ENCODE results near the gene C16orf86. TPM values are rescaled to one million over a fixed set of nuclear protein-coding genes. Genes with fewer than 3 reads are reported as not detected.
"Not testable (repeated sequence)": the region's sequence is repeated elsewhere in the genome, so short reads cannot be mapped to it uniquely, and the experiment has no call there.

Gene C16orf86
- total RNA-seq, 1 donor from 2014 or later = 5.6 TPM

DNA sequence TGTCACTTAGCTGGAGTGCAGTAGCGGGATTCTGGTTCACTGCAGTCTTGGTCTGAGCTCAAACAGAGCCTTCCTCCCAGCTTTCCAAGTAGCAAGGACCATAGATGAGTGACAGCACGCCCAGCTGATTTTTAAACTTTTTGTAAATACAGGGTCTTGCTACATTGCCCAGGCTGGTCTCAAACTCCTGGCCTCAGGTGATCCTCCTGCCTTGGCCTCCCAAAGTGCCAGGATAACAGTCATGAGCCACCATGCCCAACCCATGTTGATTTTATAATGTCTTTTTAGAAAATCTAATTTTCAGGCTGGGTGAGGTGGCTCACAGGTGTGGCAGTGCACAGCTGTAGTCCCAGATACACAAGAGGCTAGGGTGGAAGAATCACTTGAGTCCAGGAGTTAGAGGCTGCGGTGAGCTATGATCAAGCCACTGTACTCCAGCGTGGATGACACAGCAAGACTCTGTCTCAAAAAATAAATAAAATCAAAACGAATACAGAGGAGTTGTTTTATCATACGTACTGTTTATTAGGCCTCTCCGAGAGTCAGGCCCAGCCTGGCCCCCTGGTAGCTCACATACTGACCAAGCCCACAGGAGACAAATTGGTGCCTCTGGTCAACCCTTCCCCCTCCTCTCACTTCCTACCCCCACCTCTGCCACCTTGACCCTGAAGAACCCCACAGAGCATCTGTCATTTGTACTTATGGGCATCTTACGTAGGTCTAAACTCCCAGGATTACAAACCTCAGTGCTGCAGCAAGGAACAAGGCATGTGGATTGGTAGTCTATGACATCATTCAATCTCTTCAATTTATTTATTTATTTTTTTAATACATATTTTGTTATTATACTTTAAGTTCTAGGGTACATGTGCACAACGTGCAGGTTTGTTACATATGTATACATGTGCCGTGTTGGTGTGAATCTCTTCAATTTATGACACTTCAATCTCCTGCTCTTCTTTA, 13.6 kb downstream of the C16orf86 start:
- intact Hi-C loops (cut with DNase I) = no loop called here
- no peak for DNase-seq (ENCODE audit: low spot score)

- DNase-seq (ENCODE audit: low spot score) = no peak
- intact Hi-C loops (cut with DNase I) = no loop called here
These were observed 17.2 kb downstream of the C16orf86 start for GRCh38 chr16:67683767-67684166.

- intact Hi-C loops (cut with DNase I) = no loop called here
These were observed 18.9 kb downstream of the C16orf86 start for GRCh38 chr16:67685388-67686112.

GRCh38 chr16:67693517-67694285, 27.1 kb downstream of the C16orf86 start:
- intact Hi-C loops (cut with DNase I); DNase-seq (ENCODE audit: low spot score): not testable (repeated sequence)

More at GRCh38 chr16:67685388-67686112, 18.9 kb downstream of the C16orf86 start:
- no peak for DNase-seq (ENCODE audit: low spot score)

DNA sequence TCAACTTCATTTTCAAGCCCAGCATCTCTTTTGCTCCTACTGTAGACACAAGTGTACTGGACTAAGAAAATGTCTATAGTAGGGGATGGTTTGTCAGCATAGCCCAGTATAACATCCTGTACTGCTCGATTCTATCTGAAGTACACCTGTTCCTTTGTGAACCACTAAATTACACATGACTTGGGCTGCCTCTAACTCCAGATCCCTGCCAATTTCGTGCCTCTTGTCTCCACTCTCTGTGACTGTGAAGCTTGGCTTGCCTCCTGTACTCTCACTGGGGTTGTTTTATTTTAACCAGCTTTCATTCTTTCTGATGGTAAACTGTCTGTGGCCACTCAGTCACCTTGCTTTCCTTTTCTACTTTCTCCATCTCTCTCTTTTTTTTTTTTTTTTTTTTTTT, 28.0 kb downstream of the C16orf86 start:
- DNase-seq (ENCODE audit: low spot score) = no peak
- intact Hi-C loops (cut with DNase I) = no loop called here

DNA sequence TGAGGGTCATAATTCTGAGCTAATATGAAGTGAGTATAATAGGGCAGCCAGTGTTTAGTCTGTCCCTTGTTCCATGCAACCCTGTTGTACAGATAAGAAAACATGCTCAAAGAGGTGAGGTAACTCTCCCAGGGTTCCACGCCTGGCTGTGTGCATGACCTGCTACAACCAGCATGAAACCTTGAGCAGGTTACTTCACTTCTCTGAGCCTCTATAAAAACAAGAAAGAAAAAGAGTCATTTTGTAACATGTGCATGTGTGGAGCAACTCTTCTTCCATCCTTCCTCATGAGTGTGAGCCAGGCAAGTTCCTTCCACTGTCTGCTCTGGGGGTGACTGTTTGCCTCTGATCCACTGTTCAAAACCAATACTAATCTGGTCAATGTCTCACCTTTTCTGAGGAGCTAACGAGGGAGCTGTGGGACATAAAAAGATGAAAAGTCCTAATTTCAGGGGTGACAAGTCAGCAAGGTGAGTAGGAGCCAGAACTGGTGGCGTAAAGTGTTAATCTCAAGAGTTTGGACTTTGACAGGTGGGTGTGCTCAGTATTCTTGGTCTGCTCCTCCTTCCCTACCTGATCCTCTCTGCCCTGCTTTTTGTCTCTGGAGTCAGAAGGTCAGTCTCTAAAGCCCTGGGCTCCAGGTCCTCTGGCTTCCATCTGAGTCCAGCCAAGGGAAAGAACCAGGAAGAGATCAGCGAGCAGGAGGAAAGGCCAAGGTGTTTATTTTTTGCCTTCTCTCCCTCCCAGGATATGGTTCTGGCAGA, 31.0 kb downstream of the C16orf86 start:
- no peak for DNase-seq (ENCODE audit: low spot score)
- intact Hi-C loops (cut with DNase I) = no loop called here

- DNase-seq (ENCODE audit: low spot score) = no peak
- intact Hi-C loops (cut with DNase I) = no loop called here
These were observed 32.7 kb downstream of the C16orf86 start for GRCh38 chr16:67699265-67699664.

DNA sequence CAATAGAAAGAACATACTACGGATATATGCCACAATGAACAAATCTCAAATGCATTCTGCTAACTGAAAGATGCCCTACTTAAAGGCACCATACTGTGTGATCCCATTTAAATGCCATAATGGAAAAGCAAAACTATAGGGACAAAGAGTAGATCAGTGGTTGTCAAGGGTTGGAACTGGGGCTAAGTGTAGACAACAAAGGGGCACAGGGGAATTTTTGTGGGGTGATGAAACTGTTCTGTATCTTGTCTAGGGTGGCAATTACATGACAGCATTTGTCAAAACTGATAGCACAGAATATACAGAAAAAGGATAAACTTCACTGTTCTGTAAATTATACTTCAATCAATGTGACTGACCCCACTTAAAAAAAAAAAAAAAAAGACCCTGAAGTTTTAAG, 34.8 kb downstream of the C16orf86 start:
- DNase-seq (ENCODE audit: low spot score) = no peak

GRCh38 chr16:67702130-67702529, 35.5 kb downstream of the C16orf86 start:
- intact Hi-C loops (cut with DNase I) = no loop called here
- DNase-seq (ENCODE audit: low spot score) = no peak

More for the DNA sequence above, 34.8 kb downstream of the C16orf86 start:
- intact Hi-C loops (cut with DNase I) = no loop called here

DNA sequence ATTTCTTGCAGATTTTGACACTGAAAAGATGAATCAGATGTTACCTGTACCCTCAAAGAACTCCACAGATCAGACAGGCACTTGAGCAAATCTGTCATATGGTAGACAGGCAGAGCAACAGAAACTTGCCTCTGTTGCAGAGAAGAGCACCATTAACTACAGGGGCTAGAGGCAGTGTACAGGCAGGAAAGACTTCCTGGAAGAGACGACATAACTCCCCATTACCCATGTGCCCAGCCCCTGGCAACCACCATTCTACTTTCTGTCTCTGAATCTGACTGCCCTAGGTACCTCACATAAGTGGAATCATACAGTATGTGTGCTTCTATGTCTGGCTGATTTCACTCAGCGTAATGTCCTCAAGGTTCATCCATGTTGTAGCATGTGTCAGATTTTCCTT, 37.0 kb downstream of the C16orf86 start:
- no peak for DNase-seq (ENCODE audit: low spot score)
- intact Hi-C loops (cut with DNase I) = no loop called here

- no peak for DNase-seq (ENCODE audit: low spot score)
- intact Hi-C loops (cut with DNase I) = no loop called here
These were observed 37.5 kb downstream of the C16orf86 start for GRCh38 chr16:67704110-67704509.

- intact Hi-C loops (cut with DNase I) = no loop called here
- DNase-seq (ENCODE audit: low spot score) = no peak
These were observed 40.6 kb downstream of the C16orf86 start for GRCh38 chr16:67707210-67707609.

DNA sequence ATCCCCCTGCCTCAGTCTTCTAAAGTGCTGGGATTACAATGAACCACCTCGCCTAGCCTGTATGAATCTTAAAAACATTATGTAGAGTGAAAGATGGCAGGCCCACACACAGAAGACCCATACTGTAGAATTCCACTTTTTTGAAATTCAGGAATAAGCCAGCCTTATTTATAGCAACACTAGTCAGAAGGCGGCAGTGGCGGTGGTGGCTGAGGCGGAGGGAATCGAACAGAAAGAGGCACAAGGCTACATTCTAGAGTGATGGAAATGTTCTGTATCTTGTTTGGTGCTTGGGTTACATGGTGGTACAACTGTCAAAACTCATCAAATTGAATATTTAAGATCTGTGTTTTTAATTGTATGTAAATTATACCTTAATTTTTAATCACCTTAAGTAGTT, 41.2 kb downstream of the C16orf86 start:
- intact Hi-C loops (cut with DNase I) = no loop called here
- DNase-seq (ENCODE audit: low spot score) = no peak

DNA sequence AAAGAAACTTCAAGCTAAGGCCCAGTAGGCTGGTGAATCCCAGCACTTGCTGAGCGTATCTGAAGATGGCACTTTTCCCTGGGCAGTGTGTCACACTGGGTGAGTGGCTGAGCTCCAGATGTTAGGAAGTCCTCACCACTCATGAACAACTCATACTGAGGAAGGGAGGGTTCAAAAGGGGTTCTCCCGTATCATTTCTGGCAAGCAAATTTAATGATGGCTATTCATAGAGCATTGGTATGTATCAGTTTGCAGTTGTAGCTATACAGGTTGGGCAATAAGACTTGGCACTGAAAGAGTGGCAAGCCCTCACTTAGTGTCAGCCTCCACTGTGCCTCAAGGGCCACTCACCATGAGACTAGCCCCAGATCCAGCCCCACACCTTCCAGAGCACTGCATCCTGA, 41.8 kb downstream of the C16orf86 start:
- DNase-seq (ENCODE audit: low spot score) = no peak
- intact Hi-C loops (cut with DNase I) = no loop called here

DNA sequence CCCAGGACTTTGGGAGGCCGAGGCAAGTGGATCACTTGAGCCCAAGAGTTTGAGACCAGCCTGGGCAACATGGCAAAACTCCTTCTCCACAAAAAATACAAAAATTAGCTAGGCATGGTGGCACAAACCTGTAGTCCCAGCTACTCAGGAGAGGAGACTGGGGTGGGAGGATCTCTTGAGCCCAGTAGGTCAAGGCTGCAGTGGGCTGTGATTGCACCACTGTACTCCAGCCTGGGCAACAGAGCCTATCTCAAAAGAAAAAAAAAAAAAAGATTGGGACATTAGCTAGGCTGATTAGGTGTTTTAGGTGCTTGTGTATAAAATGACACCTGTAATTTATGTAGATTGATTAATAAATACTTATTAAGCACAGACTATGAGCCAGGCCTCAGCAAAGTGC, 42.4 kb downstream of the C16orf86 start:
- DNase-seq (ENCODE audit: low spot score) = no peak
- intact Hi-C loops (cut with DNase I) = no loop called here

GRCh38 chr16:67710607-67711006, 44.0 kb downstream of the C16orf86 start:
- intact Hi-C loops (cut with DNase I) = no loop called here
- DNase-seq (ENCODE audit: low spot score) = no peak

DNA sequence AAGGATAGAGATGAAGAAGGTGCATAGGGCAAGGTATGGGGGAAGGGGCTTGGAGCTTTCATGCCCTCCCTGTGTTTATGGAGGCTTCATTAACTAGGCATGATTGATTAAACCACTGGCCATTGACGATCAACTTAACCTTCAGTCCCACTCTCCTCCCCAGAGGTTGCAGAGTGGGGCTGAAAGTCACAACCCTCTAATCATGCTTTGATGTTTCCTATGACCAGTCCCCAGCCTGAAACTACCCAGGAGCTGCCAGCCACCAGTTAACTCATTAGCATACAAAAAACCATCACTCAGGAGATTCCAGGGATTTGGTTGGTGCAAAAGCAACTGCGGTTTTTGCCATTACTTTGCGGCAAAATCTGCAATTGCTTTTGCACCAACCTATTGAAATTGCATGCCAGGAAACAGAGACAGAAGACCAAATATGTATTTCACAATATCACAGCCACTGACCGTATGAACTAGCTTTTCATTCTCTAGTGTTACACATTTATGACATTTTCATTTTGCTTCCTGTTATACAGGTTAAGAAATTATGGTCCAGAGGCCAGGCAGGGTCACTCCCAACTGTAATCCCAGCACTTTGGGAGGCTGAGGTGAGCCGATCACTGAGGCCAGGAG, 47.1 kb downstream of the C16orf86 start:
- DNase-seq (ENCODE audit: low spot score) = no peak

GRCh38 chr16:67714522-67714921, 47.9 kb downstream of the C16orf86 start:
- DNase-seq (ENCODE audit: low spot score) = no peak
- intact Hi-C loops (cut with DNase I) = no loop called here

More for the DNA sequence above, 47.1 kb downstream of the C16orf86 start:
- intact Hi-C loops (cut with DNase I) = no loop called here

GRCh38 chr16:67716097-67716496, 49.5 kb downstream of the C16orf86 start:
- no peak for DNase-seq (ENCODE audit: low spot score)
- intact Hi-C loops (cut with DNase I) = loop anchor here (5.0 kb wide), 1 partner anchor 44 kb away; no protein-coding TSS in a partner anchor
